ENCODE results near the gene GDF10. TPM values are rescaled to one million over a fixed set of nuclear protein-coding genes. Genes with fewer than 3 reads are reported as not detected.

The GDF10 gene
- total and polyA plus RNA-seq, 2 of the 8 experiments (the other 6 are each of a cell fraction or from before 2014, with no cell fraction given) = 0.19 to 0.32 TPM

DNA sequence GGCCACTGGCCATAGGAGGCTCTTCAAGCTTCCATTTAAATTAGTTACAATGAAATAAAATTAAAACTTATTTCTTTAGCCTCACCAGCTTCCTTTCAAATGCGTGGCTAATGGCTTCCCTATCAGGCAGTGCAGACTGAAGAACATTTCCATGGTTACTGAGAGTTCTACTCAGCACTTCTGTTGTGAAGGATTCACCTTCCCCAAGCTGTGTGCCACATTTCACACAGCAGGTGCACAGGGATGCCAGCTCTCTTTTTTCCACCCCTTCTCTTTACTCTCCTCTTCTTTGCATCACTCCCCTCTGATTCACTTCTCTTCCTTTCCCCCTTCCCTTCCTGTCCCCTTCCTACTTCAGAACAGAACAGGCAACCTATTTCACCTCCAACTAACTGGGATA lies 23.1 kb downstream of the GDF10 start:
- no peaks in the 10 kb centered on the region for H3K4me1 ChIP-seq (replicated peaks in 1 of 4; ENCODE audit: control insufficient read depth in 3 of 4, insufficient read depth in 4 of 4, low read length in 3 of 4)
- H3K4ac ChIP-seq (replicated peaks; ENCODE audit: insufficient read length, low read depth, low read length) = no peak overlapping the region
- TF ChIP-seq TAF7 (optimal IDR thresholded peaks at IDR 0.05; ENCODE audit: borderline replicate concordance, low read depth, low read length) (no peak), RBBP5 (IDR thresholded peaks at IDR 0.05; ENCODE audit: borderline replicate concordance, low read depth, low read length) (no peak), KDM4A (IDR thresholded peaks at IDR 0.05; ENCODE audit: low read depth, low read length, severe bottlenecking) (no peak)
- H2BK5ac ChIP-seq (ENCODE audit: low read depth, low read length) = no peak overlapping the region
- no peak overlapping the region for H2AK5ac ChIP-seq (ENCODE audit: low read depth, low read length)
- H3K79me1 ChIP-seq (ENCODE audit: low read depth, low read length) = no peaks in the 10 kb centered on the region
- no peaks in the 10 kb centered on the region for H3K23me2 ChIP-seq (ENCODE audit: low read depth, low read length)
- DNase-seq (ENCODE audit: low read depth in 1 of 2, low spot score in 2 of 2) (no peak), FAIRE-seq (no peak)
- no peaks in the 10 kb centered on the region; a peak in 1 of 8 replicates for H3K36me3 ChIP-seq (ENCODE audit: control insufficient read depth in 2 of 4, insufficient read depth in 4 of 4, low read length in 3 of 4)
- H2AFZ ChIP-seq (ENCODE audit: low read length) = no peak overlapping the region
- H3K4me2 ChIP-seq (ENCODE audit: insufficient read depth in 1 of 2, low read depth in 2 of 2, low read length in 2 of 2) = no peak overlapping the region
- peaks cover 0 to 4% of the 10 kb centered on the region in 2 experiments for H4K20me1 ChIP-seq (replicated peaks in 1 of 2; ENCODE audit: control insufficient read depth in 1 of 2, insufficient read depth in 2 of 2, low read length in 2 of 2)
- WGBS, 2 experiments (ENCODE audit: extremely low coverage in 1 of 2, insufficient coverage in 1 of 2, insufficient read length in 1 of 2, insufficient replicate concordance in 2 of 2, low coverage in 1 of 2, low lambda C conversion rate in 2 of 2, missing lambda C conversion rate in 1 of 2) = 67% methylated on average over 1 of the region's 1 CpG; no CpG with 5 or more reads in 1 of the 2 experiments
- CTCF ChIA-PET (ENCODE audit: partially characterized antibody) = interaction anchor here (1.0 to 2.5 kb wide), 8 partner anchors 15 to 298 kb away, joined by 3 to 11 read pairs (median 4); no protein-coding TSS in a partner anchor
- H3K27ac ChIP-seq (ENCODE audit: low read depth, low read length) = no peak overlapping the region
- H2BK20ac ChIP-seq (ENCODE audit: low read length) = no peak overlapping the region
- H2BK15ac ChIP-seq (ENCODE audit: low read length) = no peak overlapping the region
- H3K56ac ChIP-seq (replicated peaks; ENCODE audit: insufficient read length, low read depth, low read length) = no peak overlapping the region
- H2BK120ac ChIP-seq (replicated peaks; ENCODE audit: low read depth, low read length) = no peak overlapping the region
- no peak overlapping the region for H3K18ac ChIP-seq (ENCODE audit: extremely low read depth, low read length)
- no peak overlapping the region for H3K4me3 ChIP-seq (ENCODE audit: extremely low read depth in 1 of 4, insufficient read depth in 2 of 4, low read depth in 3 of 4, low read length in 4 of 4)
- H3K79me2 ChIP-seq (ENCODE audit: control insufficient read depth in 1 of 2, insufficient read depth in 2 of 2, low read length in 2 of 2) = no peaks in the 10 kb centered on the region
- H3K23ac ChIP-seq (ENCODE audit: insufficient read length) = no peak overlapping the region
- H3K9me3 ChIP-seq (ENCODE audit: insufficient read depth in 2 of 2, low read depth in 1 of 2, low read length in 1 of 2) = no peaks in the 10 kb centered on the region
- no peak overlapping the region for H4K91ac ChIP-seq (replicated peaks; ENCODE audit: insufficient read length, low read length)
- H3K27me3 ChIP-seq (replicated peaks in 1 of 4; ENCODE audit: control insufficient read depth in 3 of 4, extremely low read depth in 1 of 4, insufficient read depth in 3 of 4, low read length in 3 of 4) = no peaks in the 10 kb centered on the region; a peak in 2 of 7 replicates
- no peak overlapping the region for H3K9ac ChIP-seq (replicated peaks in 1 of 4; ENCODE audit: extremely low read depth in 1 of 4, low read depth in 3 of 4, low read length in 3 of 4)
- POLR2A ChIA-PET (ENCODE audit: partially characterized antibody) = no interaction called here
- no peak overlapping the region for H3K14ac ChIP-seq (ENCODE audit: insufficient read length)
- no peak overlapping the region for H4K8ac ChIP-seq (ENCODE audit: extremely low read depth, insufficient read depth, low read length)
- H4K5ac ChIP-seq (ENCODE audit: insufficient read length, low read depth, low read length) = no peak overlapping the region
- no peak overlapping the region for H2BK12ac ChIP-seq (ENCODE audit: low read depth, low read length)
